ENCODE data around the gene ABCA12.

Gene ABCA12

GRCh38 chr2:214989187-214989586, 149.2 kb downstream of the ABCA12 start:
- Histone ChIP-seq H3K4me1 (ENCODE audit: control insufficient read depth, low read length) (no peaks in the 10 kb centered on the region), H3F3A (ENCODE audit: control insufficient read depth, insufficient read depth) (no peaks in the 10 kb centered on the region), H3K9me3 (ENCODE audit: control insufficient read depth, insufficient read depth, low read length) (no peaks in the 10 kb centered on the region), H3K9me2 (replicated peaks; ENCODE audit: control insufficient read depth, low read length) (no peaks in the 10 kb centered on the region), H3K27ac (ENCODE audit: low read depth, low read length) (no peak overlapping the region), H3K79me2 (ENCODE audit: control insufficient read depth, low read length) (no peaks in the 10 kb centered on the region), H3K4me2 (ENCODE audit: low read length) (no peak overlapping the region), H3K36me3 (ENCODE audit: control insufficient read depth, low read length) (no peaks in the 10 kb centered on the region), H3K4me3 (ENCODE audit: low read length) (no peak overlapping the region), H4K20me1 (ENCODE audit: control insufficient read depth, insufficient read depth, low read depth, low read length) (no peaks in the 10 kb centered on the region), H3K27me3 (ENCODE audit: control insufficient read depth, low read length) (no peaks in the 10 kb centered on the region)
- TF ChIP-seq, protein P1, sequence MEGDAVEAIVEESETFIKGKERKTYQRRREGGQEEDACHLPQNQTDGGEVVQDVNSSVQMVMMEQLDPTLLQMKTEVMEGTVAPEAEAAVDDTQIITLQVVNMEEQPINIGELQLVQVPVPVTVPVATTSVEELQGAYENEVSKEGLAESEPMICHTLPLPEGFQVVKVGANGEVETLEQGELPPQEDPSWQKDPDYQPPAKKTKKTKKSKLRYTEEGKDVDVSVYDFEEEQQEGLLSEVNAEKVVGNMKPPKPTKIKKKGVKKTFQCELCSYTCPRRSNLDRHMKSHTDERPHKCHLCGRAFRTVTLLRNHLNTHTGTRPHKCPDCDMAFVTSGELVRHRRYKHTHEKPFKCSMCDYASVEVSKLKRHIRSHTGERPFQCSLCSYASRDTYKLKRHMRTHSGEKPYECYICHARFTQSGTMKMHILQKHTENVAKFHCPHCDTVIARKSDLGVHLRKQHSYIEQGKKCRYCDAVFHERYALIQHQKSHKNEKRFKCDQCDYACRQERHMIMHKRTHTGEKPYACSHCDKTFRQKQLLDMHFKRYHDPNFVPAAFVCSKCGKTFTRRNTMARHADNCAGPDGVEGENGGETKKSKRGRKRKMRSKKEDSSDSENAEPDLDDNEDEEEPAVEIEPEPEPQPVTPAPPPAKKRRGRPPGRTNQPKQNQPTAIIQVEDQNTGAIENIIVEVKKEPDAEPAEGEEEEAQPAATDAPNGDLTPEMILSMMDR (IDR thresholded peaks at IDR 0.05; ENCODE audit: low read depth, low read length, poor library complexity, severe bottlenecking): no peak
- no peak for TF ChIP-seq EZH2phosphoT487 (IDR thresholded peaks at IDR 0.05; ENCODE audit: borderline replicate concordance, low read length)

DNA sequence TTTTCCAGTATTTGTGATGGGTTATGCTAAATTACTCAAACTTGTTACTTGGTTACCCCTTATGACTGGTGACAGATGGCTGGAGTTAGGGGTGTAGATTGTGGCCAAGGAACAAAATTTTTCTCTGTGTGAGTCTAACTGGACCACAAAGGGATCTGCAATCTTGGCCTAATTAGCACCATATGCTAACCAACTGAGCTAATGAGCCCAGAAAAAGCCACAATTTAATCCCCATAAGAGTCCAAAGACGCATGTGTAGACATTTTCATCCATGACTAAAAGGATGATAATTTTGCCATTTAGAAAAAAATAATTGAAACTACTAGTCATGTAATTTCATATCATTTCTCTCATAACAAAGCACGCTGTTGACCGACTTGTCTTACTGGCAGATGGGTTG, 151.2 kb downstream of the ABCA12 start:
- Histone ChIP-seq H3K79me2 (ENCODE audit: control insufficient read depth, low read length) (no peaks in the 10 kb centered on the region), H3F3A (ENCODE audit: control insufficient read depth, insufficient read depth) (no peaks in the 10 kb centered on the region), H3K9me2 (replicated peaks; ENCODE audit: control insufficient read depth, low read length) (no peaks in the 10 kb centered on the region), H4K20me1 (ENCODE audit: control insufficient read depth, insufficient read depth, low read depth, low read length) (no peaks in the 10 kb centered on the region), H3K36me3 (ENCODE audit: control insufficient read depth, low read length) (no peaks in the 10 kb centered on the region), H3K9me3 (ENCODE audit: control insufficient read depth, insufficient read depth, low read length) (no peaks in the 10 kb centered on the region), H3K27ac (ENCODE audit: low read depth, low read length) (no peak overlapping the region), H3K27me3 (ENCODE audit: control insufficient read depth, low read length) (no peaks in the 10 kb centered on the region), H3K4me3 (ENCODE audit: low read length) (no peak overlapping the region), H3K4me2 (ENCODE audit: low read length) (no peak overlapping the region), H3K4me1 (ENCODE audit: control insufficient read depth, low read length) (no peaks in the 10 kb centered on the region)
- TF ChIP-seq, protein P1 (IDR thresholded peaks at IDR 0.05; ENCODE audit: low read depth, low read length, poor library complexity, severe bottlenecking): no peak
- no peak for TF ChIP-seq EZH2phosphoT487 (IDR thresholded peaks at IDR 0.05; ENCODE audit: borderline replicate concordance, low read length)

GRCh38 chr2:214985619-214986018, 152.8 kb downstream of the ABCA12 start:
- H3F3A ChIP-seq (ENCODE audit: control insufficient read depth, insufficient read depth): no peaks in the 10 kb centered on the region
- H3K9me2 ChIP-seq (replicated peaks; ENCODE audit: control insufficient read depth, low read length): no peaks in the 10 kb centered on the region
- H3K4me1 ChIP-seq (ENCODE audit: control insufficient read depth, low read length): no peaks in the 10 kb centered on the region
- no peaks in the 10 kb centered on the region for H3K27me3 ChIP-seq (ENCODE audit: control insufficient read depth, low read length)
- no peak overlapping the region for H3K27ac ChIP-seq (ENCODE audit: low read depth, low read length)
- no peaks in the 10 kb centered on the region for H3K9me3 ChIP-seq (ENCODE audit: control insufficient read depth, insufficient read depth, low read length)
- no peak overlapping the region for H3K4me2 ChIP-seq (ENCODE audit: low read length)
- H3K36me3 ChIP-seq (ENCODE audit: control insufficient read depth, low read length): no peaks in the 10 kb centered on the region
- TF ChIP-seq, protein P1 (IDR thresholded peaks at IDR 0.05; ENCODE audit: low read depth, low read length, poor library complexity, severe bottlenecking): no peak
- no peak for TF ChIP-seq EZH2phosphoT487 (IDR thresholded peaks at IDR 0.05; ENCODE audit: borderline replicate concordance, low read length)
- no peaks in the 10 kb centered on the region for H3K79me2 ChIP-seq (ENCODE audit: control insufficient read depth, low read length)
- no peak overlapping the region for H3K4me3 ChIP-seq (ENCODE audit: low read length)
- no peaks in the 10 kb centered on the region for H4K20me1 ChIP-seq (ENCODE audit: control insufficient read depth, insufficient read depth, low read depth, low read length)

- Histone ChIP-seq H3K9me2 (replicated peaks; ENCODE audit: control insufficient read depth, low read length) (no peaks in the 10 kb centered on the region), H3K27ac (ENCODE audit: low read depth, low read length) (no peak overlapping the region), H3K79me2 (ENCODE audit: control insufficient read depth, low read length) (no peaks in the 10 kb centered on the region), H3K4me1 (ENCODE audit: control insufficient read depth, low read length) (no peaks in the 10 kb centered on the region), H3F3A (ENCODE audit: control insufficient read depth, insufficient read depth) (no peaks in the 10 kb centered on the region), H3K27me3 (ENCODE audit: control insufficient read depth, low read length) (no peaks in the 10 kb centered on the region), H3K9me3 (ENCODE audit: control insufficient read depth, insufficient read depth, low read length) (no peaks in the 10 kb centered on the region), H3K4me3 (ENCODE audit: low read length) (no peak overlapping the region), H3K4me2 (ENCODE audit: low read length) (no peak overlapping the region), H3K36me3 (ENCODE audit: control insufficient read depth, low read length) (no peaks in the 10 kb centered on the region), H4K20me1 (ENCODE audit: control insufficient read depth, insufficient read depth, low read depth, low read length) (no peaks in the 10 kb centered on the region)
- TF ChIP-seq EZH2phosphoT487 (IDR thresholded peaks at IDR 0.05; ENCODE audit: borderline replicate concordance, low read length): no peak
- TF ChIP-seq, protein P1 (IDR thresholded peaks at IDR 0.05; ENCODE audit: low read depth, low read length, poor library complexity, severe bottlenecking): no peak
Observed at GRCh38 chr2:214966420-214966819, 172.0 kb downstream of the ABCA12 start.
